Upper lobe of left lung (tissue), 4 donors: ENCODE data around the gene TM2D3.

ENCODE experiments used
- EP300 ChIP-seq, 4 donors: sonication (generic); formaldehyde crosslinking; IDR thresholded peaks; one replicate each; pipeline ENCODE4 v1.5.1; 2017; ENCODE audit warnings: antibody characterized with exemption in 4 of 4, control low read depth in 2 of 4
- POLR2A ChIP-seq, 4 donors: fragments of 450-650 bp; IDR thresholded peaks; one replicate each; pipeline ENCODE4 v1.5.1; 2016 to 2017; ENCODE audit warnings: antibody characterized with exemption in 4 of 4, mild to moderate bottlenecking in 2 of 4
- POLR2AphosphoS5 ChIP-seq, 2 donors: sonication (generic); formaldehyde crosslinking; IDR thresholded peaks; one replicate each; pipeline ENCODE4 v1.5.1; 2017; ENCODE audit warnings: antibody characterized with exemption in 2 of 2
- TF ChIP-seq, protein P1 (sequence below), 6 experiments: fragments of 450-650 bp in 4 of 6; fragments of 200-600 bp in 2 of 6; sonication (generic) in 2 of 6; IDR thresholded peaks; one replicate each; pipeline ENCODE4 v1.5.1; 2016 to 2019; ENCODE audit warnings: antibody characterized with exemption in 6 of 6

DNA sequence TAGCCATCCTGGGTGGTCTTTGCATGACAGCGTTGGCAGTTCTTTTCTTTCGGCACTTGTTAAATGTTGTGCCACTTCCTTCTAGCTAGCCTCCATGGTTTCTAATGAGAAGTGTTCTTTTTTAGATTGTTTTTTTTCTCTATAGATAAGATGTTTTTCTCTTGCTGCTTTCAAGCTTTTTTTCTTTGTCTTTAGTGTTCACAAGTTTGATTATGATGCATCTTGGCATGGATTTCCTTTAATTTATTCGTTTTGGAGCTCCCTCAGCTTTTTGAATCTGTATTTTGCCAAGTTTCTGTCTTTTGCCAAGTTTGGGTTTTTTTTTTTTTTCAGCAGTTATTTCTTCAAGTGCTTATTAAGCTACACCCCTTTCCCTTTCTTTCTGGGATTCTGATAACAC, 53.1 kb downstream of the TM2D3 start:
- TF ChIP-seq, protein P1, sequence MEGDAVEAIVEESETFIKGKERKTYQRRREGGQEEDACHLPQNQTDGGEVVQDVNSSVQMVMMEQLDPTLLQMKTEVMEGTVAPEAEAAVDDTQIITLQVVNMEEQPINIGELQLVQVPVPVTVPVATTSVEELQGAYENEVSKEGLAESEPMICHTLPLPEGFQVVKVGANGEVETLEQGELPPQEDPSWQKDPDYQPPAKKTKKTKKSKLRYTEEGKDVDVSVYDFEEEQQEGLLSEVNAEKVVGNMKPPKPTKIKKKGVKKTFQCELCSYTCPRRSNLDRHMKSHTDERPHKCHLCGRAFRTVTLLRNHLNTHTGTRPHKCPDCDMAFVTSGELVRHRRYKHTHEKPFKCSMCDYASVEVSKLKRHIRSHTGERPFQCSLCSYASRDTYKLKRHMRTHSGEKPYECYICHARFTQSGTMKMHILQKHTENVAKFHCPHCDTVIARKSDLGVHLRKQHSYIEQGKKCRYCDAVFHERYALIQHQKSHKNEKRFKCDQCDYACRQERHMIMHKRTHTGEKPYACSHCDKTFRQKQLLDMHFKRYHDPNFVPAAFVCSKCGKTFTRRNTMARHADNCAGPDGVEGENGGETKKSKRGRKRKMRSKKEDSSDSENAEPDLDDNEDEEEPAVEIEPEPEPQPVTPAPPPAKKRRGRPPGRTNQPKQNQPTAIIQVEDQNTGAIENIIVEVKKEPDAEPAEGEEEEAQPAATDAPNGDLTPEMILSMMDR (IDR thresholded peaks at IDR 0.05): no peak
- TF ChIP-seq POLR2A (IDR thresholded peaks at IDR 0.05) (no peak), POLR2AphosphoS5 (IDR thresholded peaks at IDR 0.05) (no peak), EP300 (IDR thresholded peaks at IDR 0.05) (no peak)
